HUES64 (cell line): ENCODE measurements around the gene GRAMD1A.
"Not testable (repeated sequence)": the region's sequence is repeated elsewhere in the genome, so short reads cannot be mapped to it uniquely, and the experiment has no call there.

ENCODE experiments used
- H3K27ac ChIP-seq: 2 replicates; pipeline ENCODE4 v1.7.0; 2013; ENCODE audit warnings: low read depth, low read length, inconsistent platforms
- H3K27me3 ChIP-seq: 2 replicates; pipeline ENCODE4 v1.6.1; 2013; ENCODE audit warnings: mild to moderate bottlenecking, low read length; ENCODE audit not compliant: insufficient read depth
- H3K36me3 ChIP-seq: 2 replicates; pipeline ENCODE4 v1.6.1; 2013; ENCODE audit warnings: mild to moderate bottlenecking, low read length; ENCODE audit not compliant: insufficient read depth
- H3K4me1 ChIP-seq: 2 replicates; pipeline ENCODE4 v1.6.1; 2013; ENCODE audit warnings: mild to moderate bottlenecking, low read length, moderate library complexity; ENCODE audit not compliant: insufficient read depth
- H3K4me3 ChIP-seq: 2 replicates; pipeline ENCODE4 v1.5.1; 2013; ENCODE audit warnings: mild to moderate bottlenecking, low read length, moderate library complexity
- H3K9ac ChIP-seq: 2 replicates; pipeline ENCODE4 v1.6.1; 2013; ENCODE audit warnings: mild to moderate bottlenecking, low read depth, low read length
- H3K9me3 ChIP-seq: 2 replicates; pipeline ENCODE4 v1.6.1; 2013; ENCODE audit warnings: low read depth, low read length; ENCODE audit not compliant: insufficient read depth
- WGBS: fragments of 150-250, 120-280 bp; methylation state at CpG from one replicate; pipeline ENCODE4 v1.1.7; 2013; ENCODE audit warnings: missing lambda C conversion rate; 5-methylcytosine and 5-hydroxymethylcytosine counted together

Gene GRAMD1A

GRCh38 chr19:35023428-35023827 lies 23.3 kb downstream of the GRAMD1A start:
- H3K4me3 ChIP-seq = no peak overlapping the region
- no peaks in the 10 kb centered on the region for H3K27me3 ChIP-seq
- H3K36me3 ChIP-seq = peaks cover 97% of the 10 kb centered on the region
- H3K9ac ChIP-seq = no peak overlapping the region
- no peaks in the 10 kb centered on the region for H3K9me3 ChIP-seq
- H3K27ac ChIP-seq = no peak overlapping the region
- WGBS = 96% methylated on average over 19 of the region's 19 CpGs
- no peaks in the 10 kb centered on the region for H3K4me1 ChIP-seq

- 96% methylated on average over 6 of the region's 6 CpGs for WGBS
- Histone ChIP-seq H3K9me3 (no peaks in the 10 kb centered on the region), H3K9ac (no peak overlapping the region), H3K27ac (no peak overlapping the region), H3K27me3 (no peaks in the 10 kb centered on the region), H3K4me1 (no peaks in the 10 kb centered on the region), H3K4me3 (no peak overlapping the region), H3K36me3 (peaks cover 91% of the 10 kb centered on the region)
Observed at GRCh38 chr19:35024095-35024494, 24.0 kb downstream of the GRAMD1A start.

GRCh38 chr19:35025969-35026368 lies 25.8 kb downstream of the GRAMD1A start:
- Histone ChIP-seq H3K9me3 (no peaks in the 10 kb centered on the region), H3K36me3 (peaks cover 72% of the 10 kb centered on the region), H3K27ac (no peak overlapping the region), H3K4me1 (no peaks in the 10 kb centered on the region), H3K9ac (no peak overlapping the region), H3K27me3 (peaks cover 5% of the 10 kb centered on the region), H3K4me3 (no peak overlapping the region)
- 95% methylated on average over 21 of the region's 21 CpGs for WGBS

- Histone ChIP-seq H3K4me3 (no peak overlapping the region), H3K4me1 (0 out of 2 replicates have a peak, but pooled peaks cover 2% of the 10 kb centered on the region), H3K9ac (no peak overlapping the region), H3K36me3 (peaks cover 67% of the 10 kb centered on the region), H3K9me3 (no peaks in the 10 kb centered on the region), H3K27ac (no peak overlapping the region), H3K27me3 (peaks cover 9% of the 10 kb centered on the region)
- WGBS = 96% methylated on average over 6 of the region's 6 CpGs
Observed at GRCh38 chr19:35026418-35026817, 26.3 kb downstream of the GRAMD1A start.

- Histone ChIP-seq H3K9me3 (no peaks in the 10 kb centered on the region), H3K4me1 (peaks cover 3% of the 10 kb centered on the region; the same call in 1 of the 2 replicates), H3K36me3 (peaks cover 62% of the 10 kb centered on the region), H3K27me3 (peaks cover 15% of the 10 kb centered on the region), H3K9ac (no peak overlapping the region), H3K27ac (no peak overlapping the region), H3K4me3 (no peak overlapping the region)
- 93% methylated on average over 8 of the region's 8 CpGs for WGBS
Observed at GRCh38 chr19:35027009-35027408, 26.9 kb downstream of the GRAMD1A start.

- H3K27me3 ChIP-seq = peaks cover 24% of the 10 kb centered on the region
- no peak overlapping the region for H3K9ac ChIP-seq
- no peak overlapping the region for H3K27ac ChIP-seq
- no peaks in the 10 kb centered on the region for H3K9me3 ChIP-seq
- H3K4me1 ChIP-seq = peaks cover 3% of the 10 kb centered on the region; the same call in 1 of the 2 replicates
- peaks cover 52% of the 10 kb centered on the region for H3K36me3 ChIP-seq
- WGBS = 89% methylated on average over 7 of the region's 7 CpGs
- no peak overlapping the region for H3K4me3 ChIP-seq
Observed at GRCh38 chr19:35027851-35028599, 27.9 kb downstream of the GRAMD1A start.

GRCh38 chr19:35028600-35028885 lies 28.4 kb downstream of the GRAMD1A start:
- not testable (repeated sequence) for H3K4me1 ChIP-seq, H3K9ac ChIP-seq, H3K4me3 ChIP-seq, H3K9me3 ChIP-seq, H3K27ac ChIP-seq
- peaks cover 47% of the 10 kb centered on the region for H3K36me3 ChIP-seq
- 96% methylated on average over 3 of the region's 3 CpGs for WGBS
- H3K27me3 ChIP-seq = peaks cover 27% of the 10 kb centered on the region

- Histone ChIP-seq H3K36me3 (peaks cover 40% of the 10 kb centered on the region), H3K4me3 (peak overlapping the region; percentile 54; the same call in 1 of the 2 replicates), H3K27me3 (peaks cover 27% of the 10 kb centered on the region)
- H3K4me1 ChIP-seq, H3K9ac ChIP-seq, H3K27ac ChIP-seq, H3K9me3 ChIP-seq: not testable (repeated sequence)
- 69% methylated on average over 11 of the region's 11 CpGs for WGBS
Observed at GRCh38 chr19:35029275-35029736, 29.2 kb downstream of the GRAMD1A start.

GRCh38 chr19:35029737-35030256 lies 29.7 kb downstream of the GRAMD1A start:
- 21% methylated on average over 11 of the region's 11 CpGs for WGBS

GRCh38 chr19:35030257-35031071 lies 30.3 kb downstream of the GRAMD1A start, which contains the start of gene SCN1B:
SCN1B (plus strand) TSS chr19:35030470; CDS start chr19:35030821, 351 bp downstream.
- Histone ChIP-seq H3K36me3 (peaks cover 28% of the 10 kb centered on the region), H3K9me3 (no peaks in the 10 kb centered on the region), H3K4me1 (peaks cover 3% of the 10 kb centered on the region; the same call in 1 of the 2 replicates), H3K4me3 (peak within 1 kb of the TSS; percentile 54), H3K27me3 (peaks cover 27% of the 10 kb centered on the region), H3K9ac (peak within 1 kb of the TSS; percentile 40; the same call in 1 of the 2 replicates), H3K27ac (no peak within 1 kb of the TSS)
- under 1% methylated on average over 115 of the region's 118 CpGs for WGBS

More at GRCh38 chr19:35029737-35030256, 29.7 kb downstream of the GRAMD1A start:
- Histone ChIP-seq H3K4me1 (peaks cover 3% of the 10 kb centered on the region; the same call in 1 of the 2 replicates), H3K9me3 (no peaks in the 10 kb centered on the region), H3K27ac (no peak overlapping the region), H3K36me3 (peaks cover 35% of the 10 kb centered on the region), H3K4me3 (peak overlapping the region; percentile 54), H3K27me3 (peaks cover 27% of the 10 kb centered on the region), H3K9ac (no peak overlapping the region)
